GM21723 (cell line): ENCODE measurements around the gene SINHCAF.
"Not testable (repeated sequence)": the region's sequence is repeated elsewhere in the genome, so short reads cannot be mapped to it uniquely, and the experiment has no call there.

Experiments
- ATAC-seq: cut with Tn5 transposase; IDR thresholded peaks from one replicate; pipeline ENCODE4 v1.9.1; 2021; ENCODE audit warnings: mild to moderate bottlenecking, moderate library complexity; ENCODE audit not compliant: unreplicated experiment

Gene SINHCAF

DNA sequence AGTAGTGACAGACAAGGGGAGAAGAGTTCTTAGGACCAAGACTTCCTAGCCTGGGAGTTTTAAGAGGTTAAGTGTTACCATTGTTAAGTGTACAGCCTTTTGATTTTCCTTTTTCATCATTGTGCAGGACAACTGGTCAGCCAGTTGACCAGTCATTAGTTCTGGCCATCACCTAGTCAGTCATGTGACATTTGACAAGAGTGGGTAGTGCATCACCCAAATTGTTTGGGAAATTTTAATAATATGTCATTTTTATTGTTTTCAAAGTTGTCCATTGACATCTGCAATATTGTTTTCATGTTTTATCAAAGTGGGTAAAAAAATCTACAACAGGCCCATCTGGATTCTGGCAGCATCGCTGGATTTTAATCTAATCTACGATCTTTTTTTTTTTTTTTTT lies 15.5 kb downstream of the SINHCAF start:
- ATAC-seq = no peak

GRCh38 chr12:31309279-31309678 lies 16.7 kb downstream of the SINHCAF start:
- no peak for ATAC-seq

DNA sequence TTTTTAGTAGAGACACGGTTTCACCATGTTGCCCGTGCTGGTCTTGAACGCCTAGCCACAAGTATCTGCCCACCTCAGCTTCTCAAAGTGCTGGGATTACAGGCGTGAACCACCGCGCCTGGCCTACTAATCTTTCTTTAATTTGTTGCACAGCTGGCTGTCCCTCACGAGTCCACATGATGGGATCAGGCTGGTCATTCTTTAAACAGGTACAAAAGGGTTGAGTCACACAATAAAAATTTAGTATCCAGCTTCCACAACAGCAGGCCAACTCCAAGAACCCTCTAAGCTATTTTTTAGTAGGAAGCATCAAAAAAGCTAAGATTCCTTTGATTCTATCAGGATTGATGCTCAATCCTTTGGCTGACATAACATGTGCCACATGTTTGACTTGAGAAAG lies 17.8 kb downstream of the SINHCAF start:
- no peak for ATAC-seq

GRCh38 chr12:31306866-31307265 lies 19.1 kb downstream of the SINHCAF start:
- ATAC-seq = no peak

GRCh38 chr12:31303466-31303865 lies 22.5 kb downstream of the SINHCAF start:
- no peak for ATAC-seq

DNA sequence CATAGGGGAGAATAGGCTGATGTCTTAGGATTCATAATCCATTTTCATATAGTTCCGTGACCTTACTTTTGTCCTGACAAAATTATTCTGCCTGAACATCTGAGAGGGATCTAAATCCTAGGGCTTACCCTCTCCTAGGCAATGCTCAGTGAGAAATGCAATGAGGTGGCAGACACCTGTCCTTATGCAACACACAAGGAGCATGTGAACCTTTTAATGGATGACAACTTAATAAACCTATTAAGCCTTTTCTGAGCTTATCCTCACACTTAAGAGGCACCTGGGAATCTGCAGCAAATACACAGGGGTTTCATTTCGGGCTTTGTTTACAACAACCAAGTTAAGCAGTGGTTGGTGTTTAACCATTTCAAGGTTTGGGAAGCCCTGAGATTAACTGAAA lies 24.6 kb downstream of the SINHCAF start:
- ATAC-seq = no peak

DNA sequence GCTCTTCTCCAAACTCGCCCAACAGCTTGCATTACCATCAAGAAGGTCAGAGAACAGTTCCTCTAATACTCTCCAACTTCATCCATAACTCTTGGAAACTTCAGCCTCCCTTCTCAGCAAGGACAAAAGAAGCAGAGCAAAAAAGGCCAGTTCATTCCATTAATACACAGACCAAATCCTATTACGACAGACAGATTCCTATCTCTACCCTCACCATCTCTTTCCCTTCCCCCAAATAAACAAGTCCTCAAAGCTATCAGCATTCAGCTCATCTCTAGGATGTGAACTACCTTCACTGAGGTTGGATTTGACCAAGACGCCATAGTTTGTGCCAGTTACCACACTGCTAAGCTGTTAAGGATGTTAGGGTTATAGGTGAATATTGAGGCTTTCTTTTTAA lies 25.2 kb downstream of the SINHCAF start:
- no peak for ATAC-seq

DNA sequence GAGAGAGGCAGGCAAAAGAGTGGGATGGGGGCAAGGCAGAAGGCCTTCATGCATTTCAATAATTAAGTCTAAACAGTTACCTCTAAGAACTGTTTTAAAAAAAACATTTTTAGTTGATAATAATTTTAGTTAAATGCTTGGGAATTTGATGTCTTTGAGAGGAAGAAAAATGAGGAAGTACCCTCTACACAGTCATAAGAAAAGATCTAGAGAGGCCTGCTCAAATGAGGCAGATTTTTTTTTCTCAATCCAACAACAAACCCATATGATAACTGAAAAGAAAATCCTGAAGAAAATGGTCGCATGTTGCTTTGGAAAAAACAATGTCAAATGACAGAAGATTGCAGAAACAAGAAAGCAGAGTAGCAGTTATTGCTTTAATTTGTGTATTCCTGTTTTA lies 25.6 kb downstream of the SINHCAF start:
- no peak for ATAC-seq

DNA sequence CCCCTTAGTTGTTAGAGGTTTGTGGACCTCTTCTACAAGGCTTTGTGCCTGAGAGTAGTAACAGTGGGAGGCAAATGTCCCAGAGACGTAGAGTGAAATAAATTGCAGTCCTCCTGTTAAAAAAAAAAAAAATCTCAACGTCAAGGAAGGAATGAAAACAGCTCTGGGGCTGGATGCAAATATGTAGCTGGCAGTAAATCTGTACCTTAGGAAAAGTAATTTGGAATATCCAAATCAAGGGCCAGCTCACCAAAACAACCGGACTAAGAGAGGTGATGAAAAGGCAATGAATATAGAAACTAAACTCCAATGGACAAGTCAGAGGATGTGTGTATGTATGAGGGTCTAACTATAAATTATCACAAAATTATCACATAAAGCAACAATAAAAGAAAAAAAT lies 27.0 kb downstream of the SINHCAF start:
- peak; percentile 19 for ATAC-seq

DNA sequence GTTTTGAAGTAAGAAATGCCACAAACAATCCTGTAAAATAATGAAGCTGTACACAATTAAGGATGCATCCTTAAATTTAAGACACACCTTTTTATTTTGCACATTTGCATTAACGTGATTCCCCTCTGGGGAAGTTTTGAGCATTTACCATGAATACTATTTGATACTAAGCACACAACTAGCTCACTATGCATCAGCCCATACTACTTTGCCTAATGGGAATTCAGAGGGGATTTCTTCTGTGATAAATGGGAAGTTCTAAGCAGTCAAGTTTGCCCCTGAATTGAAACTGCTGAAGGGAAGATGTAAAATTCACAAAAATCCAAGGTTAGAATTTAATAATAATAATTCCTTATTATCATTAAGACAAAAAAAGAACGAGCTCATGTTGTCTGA lies 27.4 kb downstream of the SINHCAF start:
- ATAC-seq = peak; percentile 29

- ATAC-seq = peak; percentile 66
Observed at GRCh38 chr12:31297572-31298514, 28.1 kb downstream of the SINHCAF start.

DNA sequence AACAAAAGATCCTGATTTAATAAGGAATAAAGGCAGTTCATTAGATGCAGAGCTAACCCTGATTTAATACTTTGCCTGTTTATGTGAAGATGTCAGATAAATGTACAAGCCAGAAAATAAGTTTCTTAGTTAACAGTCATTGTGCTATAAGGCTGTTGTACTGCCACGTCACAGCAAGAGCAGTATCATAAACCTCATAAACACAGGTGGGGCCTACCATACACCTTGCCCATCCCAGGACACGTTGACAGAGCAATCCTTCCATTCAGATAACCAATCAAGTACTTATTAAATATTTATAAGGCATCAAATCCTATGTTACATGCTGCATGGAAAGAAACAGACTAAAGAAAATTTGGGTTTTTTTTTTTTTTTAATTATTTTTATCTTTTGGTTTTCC lies 36.5 kb downstream of the SINHCAF start:
- ATAC-seq = no peak

GRCh38 chr12:31288381-31288780 lies 37.6 kb downstream of the SINHCAF start:
- ATAC-seq = no peak

DNA sequence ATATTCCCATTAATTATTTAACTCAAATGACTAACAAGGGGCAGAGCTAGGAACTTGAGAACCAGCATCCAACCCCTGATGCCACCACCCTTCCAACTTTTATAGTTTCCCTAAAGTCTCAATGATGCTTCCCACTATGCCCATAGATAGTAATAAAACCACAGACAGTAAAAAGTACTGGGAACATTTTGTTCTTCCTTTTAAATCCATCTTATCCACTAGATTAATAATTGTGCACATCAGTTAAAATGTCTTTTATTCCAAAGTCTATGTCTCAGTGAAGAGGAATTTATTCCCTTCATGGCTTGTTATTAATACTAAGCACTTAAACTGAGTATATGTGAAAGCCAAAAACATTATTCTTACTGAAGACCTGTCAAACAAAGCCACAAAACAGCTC lies 45.8 kb downstream of the SINHCAF start:
- no peak for ATAC-seq

GRCh38 chr12:31279390-31279924 lies 46.5 kb downstream of the SINHCAF start:
- ATAC-seq = no peak

- ATAC-seq = no peak
Observed at GRCh38 chr12:31278832-31279231, 47.1 kb downstream of the SINHCAF start.

DNA sequence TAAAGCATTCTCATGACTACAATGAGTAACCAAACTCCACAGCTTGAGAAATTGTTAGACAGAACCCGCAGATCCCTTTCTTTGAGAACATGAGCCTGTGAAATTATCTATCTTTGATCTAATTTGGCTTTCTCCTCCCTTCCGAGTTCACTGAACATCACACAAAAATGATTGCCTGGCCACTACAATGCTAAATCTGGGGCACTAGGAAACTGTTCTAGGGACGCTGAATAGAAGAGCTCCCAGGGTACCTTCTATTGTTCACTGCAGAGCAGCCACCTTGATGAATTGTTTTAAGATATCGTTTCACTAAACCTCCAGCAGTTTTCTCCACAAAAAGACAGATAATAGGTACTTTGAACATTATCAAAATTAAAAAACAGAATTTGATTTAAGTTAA lies 47.5 kb downstream of the SINHCAF start:
- ATAC-seq = no peak

GRCh38 chr12:31277081-31277480 lies 48.9 kb downstream of the SINHCAF start:
- no peak for ATAC-seq

DNA sequence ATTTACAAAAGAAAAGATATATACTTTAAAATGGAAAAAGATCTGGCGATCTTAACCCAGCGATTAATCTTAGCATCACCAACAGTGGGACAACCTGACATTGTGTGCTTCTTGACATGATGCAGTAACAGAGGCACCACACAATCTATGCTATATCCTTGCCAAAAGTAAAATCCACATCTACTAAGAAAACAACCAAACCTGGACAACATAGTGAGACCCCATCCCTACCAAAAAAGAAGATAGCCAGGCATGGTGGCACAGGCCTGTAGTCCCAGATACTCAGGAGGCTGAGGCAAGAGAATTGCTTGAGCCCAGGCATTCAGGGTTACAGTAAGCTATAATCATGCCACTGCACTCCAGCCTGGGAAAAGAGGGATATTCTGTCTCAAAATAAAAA lies 50.5 kb downstream of the SINHCAF start:
- ATAC-seq = no peak

DNA sequence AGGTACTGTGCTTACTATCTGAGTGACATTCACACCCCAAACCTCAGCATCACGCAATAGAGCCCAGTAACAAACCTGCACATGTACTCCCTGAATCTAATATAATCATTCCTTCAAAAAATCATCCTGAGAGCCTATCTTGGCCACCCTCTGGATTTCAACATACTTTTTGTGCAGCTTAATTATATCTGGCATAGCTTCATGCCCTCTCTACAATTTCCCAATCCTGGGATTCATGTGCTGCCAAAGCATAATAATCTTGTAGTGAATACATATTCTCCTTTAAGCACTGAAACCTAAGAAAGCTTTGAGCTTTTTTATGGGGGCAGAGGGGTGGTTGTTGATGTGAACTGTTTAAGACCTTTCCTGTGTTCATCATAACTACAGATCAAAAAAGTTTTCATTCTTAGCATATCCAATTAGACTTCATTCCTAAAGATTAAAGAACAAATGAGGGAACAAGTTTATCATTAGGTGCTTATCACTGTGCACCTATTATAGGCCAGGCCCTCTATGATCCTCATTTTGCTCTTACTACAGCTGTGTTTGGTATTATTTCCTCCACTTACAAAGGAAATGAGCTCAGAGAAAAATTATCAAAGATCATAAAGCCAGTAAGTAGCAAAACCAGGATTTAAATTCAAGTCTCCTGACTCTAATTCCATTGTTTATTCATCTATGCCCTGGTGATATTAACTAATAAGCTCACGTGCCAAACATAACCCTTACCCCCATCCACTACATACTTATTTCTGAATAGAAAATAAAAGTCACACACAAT lies 51.2 kb downstream of the SINHCAF start:
- no peak for ATAC-seq

GRCh38 chr12:31273794-31274193 lies 52.2 kb downstream of the SINHCAF start:
- ATAC-seq = not testable (repeated sequence)
